Measurements from ENCODE around the gene HMCN1. TPM values are rescaled to one million over a fixed set of nuclear protein-coding genes. Genes with fewer than 3 reads are reported as not detected.

Gene HMCN1
- total RNA-seq, 5 donors from 2014 or later (not counting 1 experiment from before 2014, with no cell fraction given), result 0.05 to 0.23 (median 0.16) TPM

GRCh38 chr1:186144505-186144904 is 410.3 kb downstream of the HMCN1 start:
- 54% methylated on average over 3 of the region's 5 CpGs for WGBS (ENCODE audit: insufficient coverage)
- H3K27me3 Mint-ChIP-seq, result peaks cover 0 to 9% of the 10 kb centered on the region in 2 donors
- DNase-seq, result no peak
- Histone ChIP-seq H3K9me3 (no peaks in the 10 kb centered on the region), H3K27ac (ENCODE audit: low read length) (no peak overlapping the region), H3K36me3 (ENCODE audit: control insufficient read depth in 2 of 2, extremely low read depth in 1 of 2, insufficient read depth in 1 of 2, low read length in 1 of 2) (no peaks in the 10 kb centered on the region), H3K27me3 (replicated peaks in 1 of 2; ENCODE audit: control insufficient read depth in 2 of 2, extremely low read depth in 1 of 2, insufficient read depth in 2 of 2, low read length in 1 of 2) (no peaks in the 10 kb centered on the region), H3K4me3 (ENCODE audit: control insufficient read depth in 1 of 2, extremely low read depth in 1 of 2, low read length in 1 of 2) (no peak overlapping the region), H3K4me1 (ENCODE audit: control insufficient read depth in 1 of 2, extremely low read depth in 1 of 2, insufficient read depth in 2 of 2, low read length in 2 of 2) (no peaks in the 10 kb centered on the region)
- CTCF ChIA-PET, result no interaction called here
- H3K4me1 Mint-ChIP-seq, result no peaks in the 10 kb centered on the region
- no peak overlapping the region for H3K4me3 Mint-ChIP-seq
- no peak overlapping the region for H3K27ac Mint-ChIP-seq
- no peak for ATAC-seq (replicated peaks in 1 of 4)
- no peaks in the 10 kb centered on the region for H3K36me3 Mint-ChIP-seq
- peaks cover 0 to 4% (median 0%) of the 10 kb centered on the region in 3 donors for H3K9me3 Mint-ChIP-seq
- POLR2A ChIA-PET, result no interaction called here

GRCh38 chr1:186146974-186147373 is 412.8 kb downstream of the HMCN1 start:
- Histone ChIP-seq H3K27ac (ENCODE audit: low read length) (no peak overlapping the region), H3K36me3 (ENCODE audit: control insufficient read depth in 2 of 2, extremely low read depth in 1 of 2, insufficient read depth in 1 of 2, low read length in 1 of 2) (no peaks in the 10 kb centered on the region), H3K27me3 (replicated peaks in 1 of 2; ENCODE audit: control insufficient read depth in 2 of 2, extremely low read depth in 1 of 2, insufficient read depth in 2 of 2, low read length in 1 of 2) (no peaks in the 10 kb centered on the region), H3K9me3 (no peaks in the 10 kb centered on the region), H3K4me3 (ENCODE audit: control insufficient read depth in 1 of 2, extremely low read depth in 1 of 2, low read length in 1 of 2) (no peak overlapping the region), H3K4me1 (ENCODE audit: control insufficient read depth in 1 of 2, extremely low read depth in 1 of 2, insufficient read depth in 2 of 2, low read length in 2 of 2) (no peaks in the 10 kb centered on the region)
- no peaks in the 10 kb centered on the region for H3K36me3 Mint-ChIP-seq
- H3K9me3 Mint-ChIP-seq, result peaks cover 0 to 4% (median 0%) of the 10 kb centered on the region in 3 donors
- WGBS (ENCODE audit: insufficient coverage), result 56% methylated on average over 2 of the region's 2 CpGs
- DNase-seq (peak in 1 of 35 experiments; percentile 2), ATAC-seq (replicated peaks in 1 of 4) (no peak)
- H3K4me3 Mint-ChIP-seq, result no peak overlapping the region
- no peak overlapping the region for H3K27ac Mint-ChIP-seq
- CTCF ChIA-PET, result no interaction called here
- H3K4me1 Mint-ChIP-seq, result no peaks in the 10 kb centered on the region
- POLR2A ChIA-PET, result no interaction called here
- H3K27me3 Mint-ChIP-seq, result peaks cover 0 to 4% of the 10 kb centered on the region in 2 donors

- no peak for DNase-seq
- H3K4me3 Mint-ChIP-seq, result no peak overlapping the region
- H3K9me3 ChIP-seq, result no peaks in the 10 kb centered on the region
- CTCF ChIA-PET, result no interaction called here
- H3K4me1 Mint-ChIP-seq, result no peaks in the 10 kb centered on the region
- H3K4me3 ChIP-seq (ENCODE audit: control insufficient read depth in 1 of 2, extremely low read depth in 1 of 2, low read length in 1 of 2), result no peak overlapping the region
- no peaks in the 10 kb centered on the region for H3K9me3 Mint-ChIP-seq
- H3K36me3 ChIP-seq (ENCODE audit: control insufficient read depth in 2 of 2, extremely low read depth in 1 of 2, insufficient read depth in 1 of 2, low read length in 1 of 2), result no peaks in the 10 kb centered on the region
- no peaks in the 10 kb centered on the region for H3K4me1 ChIP-seq (ENCODE audit: control insufficient read depth in 1 of 2, extremely low read depth in 1 of 2, insufficient read depth in 2 of 2, low read length in 2 of 2)
- H3K36me3 Mint-ChIP-seq, result no peaks in the 10 kb centered on the region
- POLR2A ChIA-PET, result no interaction called here
- H3K27me3 ChIP-seq (replicated peaks in 1 of 2; ENCODE audit: control insufficient read depth in 2 of 2, extremely low read depth in 1 of 2, insufficient read depth in 2 of 2, low read length in 1 of 2), result no peaks in the 10 kb centered on the region
- no CpG with 5 or more reads among the region's 2 CpGs for WGBS (ENCODE audit: insufficient coverage)
- H3K27ac Mint-ChIP-seq, result no peak overlapping the region
- no peak overlapping the region for H3K27ac ChIP-seq (ENCODE audit: low read length)
- no peak for ATAC-seq (replicated peaks in 1 of 4)
- H3K27me3 Mint-ChIP-seq, result peaks cover 0 to 5% of the 10 kb centered on the region in 2 donors
Measured at GRCh38 chr1:186149591-186149990, 415.4 kb downstream of the HMCN1 start.

GRCh38 chr1:186152227-186152619 is 418.0 kb downstream of the HMCN1 start:
- ATAC-seq (replicated peaks in 1 of 4) (no peak), DNase-seq (no peak)
- Histone ChIP-seq H3K27me3 (replicated peaks in 1 of 2; ENCODE audit: control insufficient read depth in 2 of 2, extremely low read depth in 1 of 2, insufficient read depth in 2 of 2, low read length in 1 of 2) (no peaks in the 10 kb centered on the region), H3K27ac (ENCODE audit: low read length) (no peak overlapping the region), H3K4me3 (ENCODE audit: control insufficient read depth in 1 of 2, extremely low read depth in 1 of 2, low read length in 1 of 2) (no peak overlapping the region), H3K36me3 (ENCODE audit: control insufficient read depth in 2 of 2, extremely low read depth in 1 of 2, insufficient read depth in 1 of 2, low read length in 1 of 2) (no peaks in the 10 kb centered on the region), H3K9me3 (no peaks in the 10 kb centered on the region), H3K4me1 (ENCODE audit: control insufficient read depth in 1 of 2, extremely low read depth in 1 of 2, insufficient read depth in 2 of 2, low read length in 2 of 2) (no peaks in the 10 kb centered on the region)
- Mint-ChIP-seq H3K27ac (no peak overlapping the region), H3K9me3 (no peaks in the 10 kb centered on the region), H3K4me1 (no peaks in the 10 kb centered on the region), H3K27me3 (peaks cover 0 to 12% of the 10 kb centered on the region in 2 donors), H3K4me3 (no peak overlapping the region), H3K36me3 (no peaks in the 10 kb centered on the region)
- no CpG with 5 or more reads among the region's 3 CpGs for WGBS (ENCODE audit: insufficient coverage)
- ChIA-PET CTCF (no interaction called here), POLR2A (no interaction called here)

- WGBS (ENCODE audit: insufficient coverage), result 79% methylated on average over 3 of the region's 5 CpGs
Measured at GRCh38 chr1:186152620-186153239, 418.5 kb downstream of the HMCN1 start.

GRCh38 chr1:186154651-186155050 is 420.5 kb downstream of the HMCN1 start:
- H3K27ac Mint-ChIP-seq, result no peak overlapping the region
- H3K36me3 Mint-ChIP-seq, result no peaks in the 10 kb centered on the region
- DNase-seq, result no peak
- Histone ChIP-seq H3K36me3 (ENCODE audit: control insufficient read depth in 2 of 2, extremely low read depth in 1 of 2, insufficient read depth in 1 of 2, low read length in 1 of 2) (no peaks in the 10 kb centered on the region), H3K9me3 (no peaks in the 10 kb centered on the region), H3K27ac (ENCODE audit: low read length) (no peak overlapping the region), H3K4me3 (ENCODE audit: control insufficient read depth in 1 of 2, extremely low read depth in 1 of 2, low read length in 1 of 2) (no peak overlapping the region), H3K27me3 (replicated peaks in 1 of 2; ENCODE audit: control insufficient read depth in 2 of 2, extremely low read depth in 1 of 2, insufficient read depth in 2 of 2, low read length in 1 of 2) (no peaks in the 10 kb centered on the region), H3K4me1 (ENCODE audit: control insufficient read depth in 1 of 2, extremely low read depth in 1 of 2, insufficient read depth in 2 of 2, low read length in 2 of 2) (no peaks in the 10 kb centered on the region)
- no peaks in the 10 kb centered on the region for H3K4me1 Mint-ChIP-seq
- no peak for ATAC-seq (replicated peaks in 1 of 4)
- CTCF ChIA-PET, result interaction anchor here in 1 of 2 donors (0.6 kb wide), 2 partner anchors 17 to 1093 kb away, joined by 3 to 4 read pairs; no protein-coding TSS in a partner anchor
- H3K4me3 Mint-ChIP-seq, result no peak overlapping the region
- POLR2A ChIA-PET, result no interaction called here
- H3K9me3 Mint-ChIP-seq, result no peaks in the 10 kb centered on the region
- no CpG with 5 or more reads among the region's 1 CpG for WGBS (ENCODE audit: insufficient coverage)
- peaks cover 0 to 12% of the 10 kb centered on the region in 2 donors for H3K27me3 Mint-ChIP-seq

More at GRCh38 chr1:186152620-186153239, 418.5 kb downstream of the HMCN1 start:
- H3K27me3 Mint-ChIP-seq, result peaks cover 0 to 12% of the 10 kb centered on the region in 2 donors
- no peak for ATAC-seq (replicated peaks in 1 of 4)
- H3K36me3 ChIP-seq (ENCODE audit: control insufficient read depth in 2 of 2, extremely low read depth in 1 of 2, insufficient read depth in 1 of 2, low read length in 1 of 2), result no peaks in the 10 kb centered on the region
- H3K27me3 ChIP-seq (replicated peaks in 1 of 2; ENCODE audit: control insufficient read depth in 2 of 2, extremely low read depth in 1 of 2, insufficient read depth in 2 of 2, low read length in 1 of 2), result no peaks in the 10 kb centered on the region
- ChIA-PET POLR2A (no interaction called here), CTCF (no interaction called here)
- no peaks in the 10 kb centered on the region for H3K4me1 Mint-ChIP-seq
- no peak for DNase-seq
- no peaks in the 10 kb centered on the region for H3K4me1 ChIP-seq (ENCODE audit: control insufficient read depth in 1 of 2, extremely low read depth in 1 of 2, insufficient read depth in 2 of 2, low read length in 2 of 2)
- no peaks in the 10 kb centered on the region for H3K36me3 Mint-ChIP-seq
- H3K9me3 ChIP-seq, result no peaks in the 10 kb centered on the region
- no peak overlapping the region for H3K4me3 Mint-ChIP-seq
- H3K9me3 Mint-ChIP-seq, result no peaks in the 10 kb centered on the region
- H3K4me3 ChIP-seq (ENCODE audit: control insufficient read depth in 1 of 2, extremely low read depth in 1 of 2, low read length in 1 of 2), result no peak overlapping the region
- no peak overlapping the region for H3K27ac Mint-ChIP-seq
- H3K27ac ChIP-seq (ENCODE audit: low read length), result no peak overlapping the region

GRCh38 chr1:186155594-186155993 is 421.4 kb downstream of the HMCN1 start:
- no peak overlapping the region for H3K4me3 ChIP-seq (ENCODE audit: control insufficient read depth in 1 of 2, extremely low read depth in 1 of 2, low read length in 1 of 2)
- H3K9me3 Mint-ChIP-seq, result no peaks in the 10 kb centered on the region
- POLR2A ChIA-PET, result no interaction called here
- peak in 1 of 35 experiments; percentile 14 for DNase-seq
- no peaks in the 10 kb centered on the region for H3K36me3 Mint-ChIP-seq
- ATAC-seq (replicated peaks in 1 of 4), result no peak
- no peak overlapping the region for H3K27ac Mint-ChIP-seq
- no peaks in the 10 kb centered on the region for H3K27me3 ChIP-seq (replicated peaks in 1 of 2; ENCODE audit: control insufficient read depth in 2 of 2, extremely low read depth in 1 of 2, insufficient read depth in 2 of 2, low read length in 1 of 2)
- H3K27me3 Mint-ChIP-seq, result peaks cover 0 to 12% of the 10 kb centered on the region in 2 donors
- CTCF ChIA-PET, result no interaction called here
- no peak overlapping the region for H3K27ac ChIP-seq (ENCODE audit: low read length)
- no peaks in the 10 kb centered on the region for H3K4me1 Mint-ChIP-seq
- no peak overlapping the region for H3K4me3 Mint-ChIP-seq
- H3K36me3 ChIP-seq (ENCODE audit: control insufficient read depth in 2 of 2, extremely low read depth in 1 of 2, insufficient read depth in 1 of 2, low read length in 1 of 2), result no peaks in the 10 kb centered on the region
- no CpG with 5 or more reads among the region's 1 CpG for WGBS (ENCODE audit: insufficient coverage)
- no peaks in the 10 kb centered on the region for H3K4me1 ChIP-seq (ENCODE audit: control insufficient read depth in 1 of 2, extremely low read depth in 1 of 2, insufficient read depth in 2 of 2, low read length in 2 of 2)
- no peaks in the 10 kb centered on the region for H3K9me3 ChIP-seq

Measured in T-cell (primary cell).